ENCODE measurements around the gene OMD. TPM values are rescaled to one million over a fixed set of nuclear protein-coding genes. Genes with fewer than 3 reads are reported as not detected.

The OMD gene
- total and polyA plus RNA-seq, 7 donors: 1.0 to 23.9 (median 11.4) TPM; not detected in 1

GRCh38 chr9:92385953-92386352 is 38.3 kb downstream of the OMD start:
- H3K27me3 ChIP-seq: no peaks in the 10 kb centered on the region
- DNase-seq: no peak
- WGBS, 2 donors: 86 to 94% methylated on average over 4 of the region's 4 CpGs
- TF ChIP-seq CTCF (IDR thresholded peaks at IDR 0.05) (no peak), POLR2A (IDR thresholded peaks at IDR 0.05) (no peak), EP300 (IDR thresholded peaks at IDR 0.05) (no peak), POLR2AphosphoS5 (IDR thresholded peaks at IDR 0.05) (peak in 1 of 4 donors; percentile 20)
- H3K27ac ChIP-seq: peak overlapping the region in 3 of 4 donors; percentile 25 to 48 (median 30)
- no peaks in the 10 kb centered on the region for H3K36me3 ChIP-seq
- peaks cover 0 to 21% (median 2%) of the 10 kb centered on the region in 4 donors for H3K4me1 ChIP-seq
- intact Hi-C loops (cut with DNase I): no loop called here
- no peak overlapping the region for H3K4me3 ChIP-seq
- no peaks in the 10 kb centered on the region for H3K9me3 ChIP-seq

GRCh38 chr9:92385477-92385876 is 38.8 kb downstream of the OMD start:
- H3K36me3 ChIP-seq: no peaks in the 10 kb centered on the region
- peaks cover 0 to 19% (median 2%) of the 10 kb centered on the region in 4 donors for H3K4me1 ChIP-seq
- no peak for TF ChIP-seq CTCF (IDR thresholded peaks at IDR 0.05)
- no peak for DNase-seq
- no peak overlapping the region for H3K4me3 ChIP-seq
- H3K9me3 ChIP-seq: no peaks in the 10 kb centered on the region
- intact Hi-C loops (cut with DNase I): no loop called here
- H3K27ac ChIP-seq: peak overlapping the region in 3 of 4 donors; percentile 25 to 48 (median 30)
- 24 to 71% methylated on average over 6 of the region's 6 CpGs for WGBS, 2 donors
- H3K27me3 ChIP-seq: no peaks in the 10 kb centered on the region

- no peaks in the 10 kb centered on the region for H3K27me3 ChIP-seq
- no peaks in the 10 kb centered on the region for H3K9me3 ChIP-seq
- 85 to 89% methylated on average over 3 of the region's 3 CpGs for WGBS, 2 donors
- H3K4me1 ChIP-seq: peaks cover 0 to 14% (median 2%) of the 10 kb centered on the region in 4 donors
- H3K4me3 ChIP-seq: no peak overlapping the region
- H3K36me3 ChIP-seq: no peaks in the 10 kb centered on the region
- no peak for DNase-seq
- peak overlapping the region in 3 of 4 donors; percentile 25 to 48 (median 30) for H3K27ac ChIP-seq
- TF ChIP-seq EP300 (IDR thresholded peaks at IDR 0.05) (no peak), POLR2A (IDR thresholded peaks at IDR 0.05) (no peak), CTCF (IDR thresholded peaks at IDR 0.05) (no peak), POLR2AphosphoS5 (IDR thresholded peaks at IDR 0.05) (no peak)
- intact Hi-C loops (cut with DNase I): no loop called here
Observed at GRCh38 chr9:92385001-92385400, 39.3 kb downstream of the OMD start.

- H3K4me1 ChIP-seq: peaks cover 0 to 9% (median 2%) of the 10 kb centered on the region in 4 donors
- TF ChIP-seq EP300 (IDR thresholded peaks at IDR 0.05): no peak
- TF ChIP-seq POLR2AphosphoS5 (IDR thresholded peaks at IDR 0.05): no peak
- no peak for TF ChIP-seq CTCF (IDR thresholded peaks at IDR 0.05)
- TF ChIP-seq POLR2A (IDR thresholded peaks at IDR 0.05): no peak
Observed at GRCh38 chr9:92384375-92384774, 39.9 kb downstream of the OMD start.

GRCh38 chr9:92381775-92382174 is 42.5 kb downstream of the OMD start:
- no peak for DNase-seq
- intact Hi-C loops (cut with DNase I): no loop called here
- WGBS, 2 donors: 89 to 96% methylated on average over 2 of the region's 2 CpGs
- no peaks in the 10 kb centered on the region for H3K27me3 ChIP-seq
- peaks cover 0 to 9% (median 2%) of the 10 kb centered on the region in 4 donors for H3K4me1 ChIP-seq
- TF ChIP-seq POLR2AphosphoS5 (IDR thresholded peaks at IDR 0.05): no peak
- TF ChIP-seq CTCF (IDR thresholded peaks at IDR 0.05): no peak
- no peak for TF ChIP-seq EP300 (IDR thresholded peaks at IDR 0.05)
- no peak for TF ChIP-seq POLR2A (IDR thresholded peaks at IDR 0.05)
- no peaks in the 10 kb centered on the region for H3K9me3 ChIP-seq
- H3K27ac ChIP-seq: no peak overlapping the region
- no peak overlapping the region for H3K4me3 ChIP-seq
- H3K36me3 ChIP-seq: no peaks in the 10 kb centered on the region

More at GRCh38 chr9:92384375-92384774, 39.9 kb downstream of the OMD start:
- no peaks in the 10 kb centered on the region for H3K36me3 ChIP-seq
- H3K27me3 ChIP-seq: no peaks in the 10 kb centered on the region
- H3K27ac ChIP-seq: peak overlapping the region in 3 of 4 donors; percentile 22 to 30 (median 25)
- intact Hi-C loops (cut with DNase I): no loop called here
- 85 to 93% methylated on average over 1 of the region's 1 CpG for WGBS, 2 donors
- H3K4me3 ChIP-seq: no peak overlapping the region
- no peak for DNase-seq
- H3K9me3 ChIP-seq: no peaks in the 10 kb centered on the region

Data from sigmoid colon (tissue), 7 donors.